ENCODE data around the gene OR2AP1.

The OR2AP1 gene

DNA sequence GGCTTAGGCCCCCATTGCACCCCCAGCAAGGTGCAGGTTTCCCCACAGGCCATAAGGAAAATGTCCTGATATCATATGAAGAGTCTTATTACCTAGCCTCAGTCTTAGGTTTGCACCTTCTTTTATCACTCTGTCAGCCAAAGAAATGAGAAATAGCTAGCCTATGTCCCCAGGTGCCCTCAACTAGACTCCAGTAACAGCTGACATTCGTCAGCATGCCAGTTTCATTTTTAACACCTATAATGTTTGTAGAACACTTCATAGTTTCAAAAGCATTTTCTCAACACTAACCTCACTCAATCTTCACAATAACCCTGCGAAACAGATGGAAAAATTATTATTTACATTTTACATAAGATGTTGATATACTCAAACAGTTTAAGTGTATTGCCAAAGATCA lies 40.4 kb downstream of the OR2AP1 start:
- Histone ChIP-seq H3K27me3 (ENCODE audit: control insufficient read depth, insufficient read depth, low read length) (peaks cover 24% of the 10 kb centered on the region), H3K4me1 (ENCODE audit: control insufficient read depth, insufficient read depth, low read length) (no peaks in the 10 kb centered on the region), H3K9ac (ENCODE audit: low read depth, low read length) (no peak overlapping the region), H3K9me3 (replicated peaks; ENCODE audit: low read length) (no peaks in the 10 kb centered on the region), H3K36me3 (ENCODE audit: insufficient read depth, low read length) (no peaks in the 10 kb centered on the region), H3K4me2 (ENCODE audit: low read length) (no peak overlapping the region), H3K4me3 (ENCODE audit: low read length) (no peak overlapping the region)

GRCh38 chr12:55614764-55615163 lies 42.5 kb downstream of the OR2AP1 start:
- H3K9ac ChIP-seq (ENCODE audit: low read depth, low read length) = no peak overlapping the region
- H3K36me3 ChIP-seq (ENCODE audit: insufficient read depth, low read length) = no peaks in the 10 kb centered on the region
- no peak overlapping the region for H3K4me3 ChIP-seq (ENCODE audit: low read length)
- H3K4me2 ChIP-seq (ENCODE audit: low read length) = no peak overlapping the region
- H3K9me3 ChIP-seq (replicated peaks; ENCODE audit: low read length) = no peaks in the 10 kb centered on the region
- H3K27me3 ChIP-seq (ENCODE audit: control insufficient read depth, insufficient read depth, low read length) = peaks cover 16% of the 10 kb centered on the region
- H3K4me1 ChIP-seq (ENCODE audit: control insufficient read depth, insufficient read depth, low read length) = no peaks in the 10 kb centered on the region

GRCh38 chr12:55619354-55620138 lies 47.3 kb downstream of the OR2AP1 start:
- Histone ChIP-seq H3K9ac (ENCODE audit: low read depth, low read length) (no peak overlapping the region), H3K4me2 (ENCODE audit: low read length) (no peak overlapping the region), H3K4me3 (ENCODE audit: low read length) (no peak overlapping the region), H3K4me1 (ENCODE audit: control insufficient read depth, insufficient read depth, low read length) (no peaks in the 10 kb centered on the region), H3K36me3 (ENCODE audit: insufficient read depth, low read length) (no peaks in the 10 kb centered on the region), H3K27me3 (ENCODE audit: control insufficient read depth, insufficient read depth, low read length) (peaks cover 28% of the 10 kb centered on the region), H3K9me3 (replicated peaks; ENCODE audit: low read length) (no peaks in the 10 kb centered on the region)

GRCh38 chr12:55624056-55624455 lies 51.8 kb downstream of the OR2AP1 start:
- no peak overlapping the region for H3K4me2 ChIP-seq (ENCODE audit: low read length)
- no peak overlapping the region for H3K4me3 ChIP-seq (ENCODE audit: low read length)
- H3K4me1 ChIP-seq (ENCODE audit: control insufficient read depth, insufficient read depth, low read length) = no peaks in the 10 kb centered on the region
- no peak overlapping the region for H3K9ac ChIP-seq (ENCODE audit: low read depth, low read length)
- H3K36me3 ChIP-seq (ENCODE audit: insufficient read depth, low read length) = no peaks in the 10 kb centered on the region
- H3K9me3 ChIP-seq (replicated peaks; ENCODE audit: low read length) = no peaks in the 10 kb centered on the region
- H3K27me3 ChIP-seq (ENCODE audit: control insufficient read depth, insufficient read depth, low read length) = peaks cover 59% of the 10 kb centered on the region

All from skeletal muscle satellite cell (primary cell).